Neuronal stem cell (in vitro differentiated cells): ENCODE data around the gene CD244.

Experiments used
- DNase-seq: peaks from one replicate; pipeline ENCODE4 v3.0.0-alpha.2; 2013; ENCODE audit warnings: low spot score
- H2AFZ ChIP-seq: one replicate; pipeline ENCODE4 v1.6.1; 2013; ENCODE audit warnings: mild to moderate bottlenecking, low read length, inconsistent platforms
- H2AK5ac ChIP-seq: 2 replicates; pipeline ENCODE4 v1.6.1; 2013; ENCODE audit warnings: low read depth, mild to moderate bottlenecking, inconsistent platforms, low read length, moderate library complexity, mixed read lengths
- H2BK120ac ChIP-seq: 2 replicates; pipeline ENCODE4 v1.6.1; 2013; ENCODE audit warnings: low read depth, mild to moderate bottlenecking, inconsistent platforms, low read length, moderate library complexity, mixed read lengths
- H2BK12ac ChIP-seq: one replicate; pipeline ENCODE4 v1.6.1; 2013; ENCODE audit warnings: low read length, inconsistent platforms
- H2BK15ac ChIP-seq: 2 replicates; pipeline ENCODE4 v1.6.1; 2013; ENCODE audit warnings: mild to moderate bottlenecking, low read length, inconsistent platforms, mixed read lengths
- H2BK5ac ChIP-seq: one replicate; pipeline ENCODE4 v1.6.1; 2013; ENCODE audit warnings: inconsistent platforms, mild to moderate bottlenecking, low read length, moderate library complexity
- H3K14ac ChIP-seq: one replicate; pipeline ENCODE4 v1.6.1; 2013; ENCODE audit warnings: low read length, inconsistent platforms
- H3K18ac ChIP-seq: 2 replicates; pipeline ENCODE4 v1.6.1; 2013; ENCODE audit warnings: low read length, inconsistent platforms
- H3K23ac ChIP-seq: 2 replicates; pipeline ENCODE4 v1.6.1; 2013; ENCODE audit warnings: low read depth, mild to moderate bottlenecking, mixed read lengths, low read length, inconsistent platforms; ENCODE audit not compliant: poor library complexity
- H3K27ac ChIP-seq: replicated peaks from 3 replicates; pipeline ENCODE4 v1.5.1; 2013; ENCODE audit warnings: low read length, inconsistent platforms
- H3K27me3 ChIP-seq, 3 experiments: 2 replicates each; pipeline ENCODE4 v1.6.1; 2013; ENCODE audit warnings: low read length in 3 of 3, mild to moderate bottlenecking in 2 of 3, inconsistent platforms in 1 of 3, low read depth in 1 of 3, mixed read lengths in 1 of 3, moderate library complexity in 1 of 3; ENCODE audit not compliant: control insufficient read depth in 3 of 3, insufficient read depth in 3 of 3
- H3K36me3 ChIP-seq, 2 donors: replicated peaks in 1 of 2; 2 replicates each; pipeline ENCODE4 v1.6.1; 2013; ENCODE audit warnings: low read length in 2 of 2; ENCODE audit not compliant: control insufficient read depth in 2 of 2, insufficient read depth in 2 of 2
- H3K4ac ChIP-seq: 2 replicates; pipeline ENCODE4 v1.6.1; 2013; ENCODE audit warnings: inconsistent platforms, mild to moderate bottlenecking, low read length, moderate library complexity
- H3K4me1 ChIP-seq, 2 donors: 1 replicate in 1 of 2; 2 replicates in 1 of 2; pipeline ENCODE4 v1.6.1; 2013; ENCODE audit warnings: low read length in 2 of 2, low read depth in 1 of 2; ENCODE audit not compliant: control insufficient read depth in 2 of 2, insufficient read depth in 1 of 2
- H3K4me2 ChIP-seq: one replicate; pipeline ENCODE4 v1.6.1; 2013; ENCODE audit warnings: mild to moderate bottlenecking, low read length, inconsistent platforms; ENCODE audit not compliant: insufficient read depth, poor library complexity, severe bottlenecking
- H3K4me3 ChIP-seq, 2 donors: 2 replicates each; pipeline ENCODE4 v1.5.1; 2013; ENCODE audit warnings: low read length in 2 of 2, mild to moderate bottlenecking in 2 of 2, inconsistent platforms in 1 of 2, moderate library complexity in 1 of 2
- H3K79me1 ChIP-seq: one replicate; pipeline ENCODE4 v1.6.1; 2013; ENCODE audit warnings: low read depth, mild to moderate bottlenecking, inconsistent platforms, low read length, moderate library complexity
- H3K9ac ChIP-seq: one replicate; pipeline ENCODE4 v1.6.1; 2013; ENCODE audit warnings: mild to moderate bottlenecking, low read depth, low read length, inconsistent platforms; ENCODE audit not compliant: poor library complexity
- H3K9me3 ChIP-seq, 2 donors: replicated peaks in 1 of 2; 2 replicates each; pipeline versions ENCODE3 to v1.6.1; 2013; ENCODE audit warnings: low read length in 2 of 2, mild to moderate bottlenecking in 2 of 2, inconsistent platforms in 1 of 2, low read depth in 1 of 2, mixed read lengths in 1 of 2, moderate library complexity in 1 of 2; ENCODE audit not compliant: control insufficient read depth in 2 of 2, insufficient read depth in 1 of 2
- H4K8ac ChIP-seq: one replicate; pipeline ENCODE4 v1.6.1; 2013; ENCODE audit warnings: low read depth, mild to moderate bottlenecking, inconsistent platforms, low read length, moderate library complexity
- H4K91ac ChIP-seq: one replicate; pipeline ENCODE4 v1.6.1; 2013; ENCODE audit warnings: low read length, low read depth, mild to moderate bottlenecking, inconsistent platforms; ENCODE audit not compliant: poor library complexity
- WGBS, 2 donors: extraction: QIAGEN DNeasy Blood & Tissue Kit; methylation state at CpG; one replicate each; pipeline ENCODE4 v1.1.7; 2013; ENCODE audit warnings: missing lambda C conversion rate in 2 of 2, mixed read lengths in 1 of 2; ENCODE audit not compliant: insufficient read length in 2 of 2, insufficient replicate concordance in 1 of 2; ENCODE audit errors: extremely low coverage in 2 of 2; 5-methylcytosine and 5-hydroxymethylcytosine counted together

CD244 gene

GRCh38 chr1:160888926-160889325 is 26.2 kb upstream of the CD244 start:
- Histone ChIP-seq H3K27ac (no peak overlapping the region), H3K9me3 (no peaks in the 10 kb centered on the region), H3K14ac (no peak overlapping the region), H3K4ac (no peak overlapping the region), H3K18ac (no peak overlapping the region), H3K4me3 (no peak overlapping the region), H3K79me1 (no peaks in the 10 kb centered on the region), H2BK12ac (no peak overlapping the region), H2AFZ (no peak overlapping the region), H2BK15ac (no peak overlapping the region), H4K8ac (no peak overlapping the region), H4K91ac (no peak overlapping the region), H3K9ac (no peak overlapping the region), H3K4me2 (no peak overlapping the region), H3K4me1 (no peaks in the 10 kb centered on the region), H2BK120ac (no peak overlapping the region), H3K36me3 (no peaks in the 10 kb centered on the region), H3K27me3 (no peaks in the 10 kb centered on the region), H3K23ac (no peak overlapping the region), H2BK5ac (no peak overlapping the region), H2AK5ac (no peak overlapping the region)
- WGBS, 2 donors: no CpG with 5 or more reads among the region's 2 CpGs
- DNase-seq: no peak

- Histone ChIP-seq H3K79me1 (no peaks in the 10 kb centered on the region), H4K91ac (no peak overlapping the region), H3K9me3 (no peaks in the 10 kb centered on the region), H3K14ac (no peak overlapping the region), H3K36me3 (no peaks in the 10 kb centered on the region), H3K18ac (no peak overlapping the region), H2BK12ac (no peak overlapping the region), H3K4me1 (no peaks in the 10 kb centered on the region), H2BK15ac (no peak overlapping the region), H3K4me3 (no peak overlapping the region), H4K8ac (no peak overlapping the region), H3K27me3 (no peaks in the 10 kb centered on the region), H2AFZ (no peak overlapping the region), H2BK5ac (no peak overlapping the region), H2AK5ac (no peak overlapping the region), H3K27ac (no peak overlapping the region), H2BK120ac (no peak overlapping the region), H3K23ac (no peak overlapping the region), H3K4ac (no peak overlapping the region), H3K4me2 (no peak overlapping the region), H3K9ac (no peak overlapping the region)
- WGBS, 2 donors: no CpG with 5 or more reads among the region's 2 CpGs
- no peak for DNase-seq
Measured at GRCh38 chr1:160887071-160887470, 24.4 kb upstream of the CD244 start.

- Histone ChIP-seq H2AK5ac (no peak within 1 kb of the TSS), H3K27ac (no peak within 1 kb of the TSS), H3K9me3 (no peaks in the 10 kb centered on the region), H3K4me3 (no peak within 1 kb of the TSS), H4K91ac (no peak within 1 kb of the TSS), H2AFZ (no peak within 1 kb of the TSS), H3K36me3 (no peaks in the 10 kb centered on the region), H3K79me1 (no peaks in the 10 kb centered on the region), H3K4me2 (no peak within 1 kb of the TSS), H3K4ac (no peak within 1 kb of the TSS), H3K9ac (no peak within 1 kb of the TSS), H4K8ac (no peak within 1 kb of the TSS), H2BK5ac (no peak within 1 kb of the TSS), H2BK12ac (no peak within 1 kb of the TSS), H3K18ac (no peak within 1 kb of the TSS), H2BK15ac (no peak within 1 kb of the TSS), H2BK120ac (no peak within 1 kb of the TSS), H3K23ac (no peak within 1 kb of the TSS), H3K4me1 (no peaks in the 10 kb centered on the region), H3K14ac (no peak within 1 kb of the TSS), H3K27me3 (no peaks in the 10 kb centered on the region)
- WGBS, 2 donors: no CpG with 5 or more reads among the region's 5 CpGs
- no peak for DNase-seq
Measured at GRCh38 chr1:160885042-160885441, 22.4 kb upstream of the CD244 start, which contains the start of gene ITLN1. TSS of gene ITLN1 (minus strand) at chr1:160885180. CDS start at chr1:160884877, 303 bp downstream.

GRCh38 chr1:160884579-160884978 is 21.9 kb upstream of the CD244 start:
- Histone ChIP-seq H3K27ac (no peak overlapping the region), H2BK12ac (no peak overlapping the region), H3K9me3 (no peaks in the 10 kb centered on the region), H2AFZ (no peak overlapping the region), H3K4me3 (no peak overlapping the region), H2BK120ac (no peak overlapping the region), H3K23ac (no peak overlapping the region), H3K9ac (no peak overlapping the region), H3K4me1 (no peaks in the 10 kb centered on the region), H2BK5ac (no peak overlapping the region), H3K18ac (no peak overlapping the region), H3K14ac (no peak overlapping the region), H3K79me1 (no peaks in the 10 kb centered on the region), H4K91ac (no peak overlapping the region), H2AK5ac (no peak overlapping the region), H2BK15ac (no peak overlapping the region), H4K8ac (no peak overlapping the region), H3K36me3 (no peaks in the 10 kb centered on the region), H3K4me2 (no peak overlapping the region), H3K27me3 (no peaks in the 10 kb centered on the region), H3K4ac (no peak overlapping the region)
- WGBS, 2 donors: no CpG with 5 or more reads among the region's 6 CpGs
- no peak for DNase-seq
